GM12878 (cell line): ENCODE data around the gene TPP2. TPM values are rescaled to one million over a fixed set of nuclear protein-coding genes. Genes with fewer than 3 reads are reported as not detected.

Source experiments
- ATAC-seq: fragments of 200-7000 bp; cut with Tn5 transposase; 3 replicates; pipeline ENCODE4 v1.9.1; 2020; ENCODE audit warnings: mild to moderate bottlenecking, moderate library complexity
- BruUV-seq: library from RNA; stranded (reverse); fragments of 400-500 nt; replicated peaks from 2 replicates; lab custom pipeline; 2021; lab: Mats Ljungman, UMichigan
- CTCF ChIA-PET: fragments of 300-600 bp; sonication (Branson Sonifier 250); formaldehyde crosslinking; extraction: SDS; loops from one replicate; lab custom pipeline; 2021; ENCODE audit warnings: inconsistent platforms; lab: Yijun Ruan, JAX
- POLR2A ChIA-PET: fragments of 350-600 bp; formaldehyde crosslinking; extraction: SDS; loops from one replicate; lab custom pipeline; 2021; ENCODE audit warnings: inconsistent platforms; lab: Charles Lee
- RAD21 ChIA-PET: fragments of 300-600 bp; sonication (Branson Sonifier 250); formaldehyde crosslinking; loops from one replicate; lab custom pipeline; 2023; ENCODE audit warnings: antibody characterized with exemption; ENCODE audit not compliant: unreplicated experiment; lab: Charles Lee
- SMC1A ChIA-PET: fragments of 300-600 bp; sonication (Branson Sonifier 250); formaldehyde crosslinking; loops from one replicate; lab custom pipeline; 2023; ENCODE audit not compliant: unreplicated experiment, uncharacterized antibody; lab: Charles Lee
- DNase-seq: peaks from one replicate; pipeline ENCODE4 v3.0.0-alpha.2; 2011; ENCODE audit warnings: low read depth, low spot score
- FAIRE-seq: peaks from 3 replicates; lab custom pipeline; 2011; peaks lifted over from hg19 to GRCh38; lab: Jason Lieb, UNC
- H2AFZ ChIP-seq: 2 replicates; pipeline ENCODE4 v1.6.0; 2011; ENCODE audit warnings: low read depth, low read length, control low read depth; ENCODE audit not compliant: control insufficient read depth
- H3K27ac ChIP-seq: 2 replicates; pipeline ENCODE4 v1.5.1; 2011; ENCODE audit warnings: control low read depth; ENCODE audit not compliant: control insufficient read depth, insufficient read depth
- H3K27me3 ChIP-seq, 2 experiments: replicated peaks in 1 of 2; 2 replicates each; pipeline versions ENCODE4 v1.6.0 to v1.6.1; 2011; ENCODE audit warnings: low read length in 1 of 2; ENCODE audit not compliant: control insufficient read depth in 2 of 2, insufficient read depth in 2 of 2
- H3K36me3 ChIP-seq, 2 experiments: 2 replicates each; pipeline ENCODE4 v1.5.1; 2011; ENCODE audit warnings: low read length in 1 of 2; ENCODE audit not compliant: control insufficient read depth in 2 of 2, insufficient read depth in 2 of 2
- H3K4me1 ChIP-seq: 2 replicates; pipeline ENCODE4 v1.6.1; 2011; ENCODE audit warnings: mild to moderate bottlenecking, low read length, moderate library complexity, mixed read lengths; ENCODE audit not compliant: control insufficient read depth, insufficient read depth
- H3K4me2 ChIP-seq: 2 replicates; pipeline ENCODE4 v1.6.0; 2011; ENCODE audit warnings: control low read depth; ENCODE audit not compliant: control insufficient read depth, insufficient read depth
- H3K4me3 ChIP-seq: fragments of 200-600 bp; sonication (generic); 2 replicates; pipeline ENCODE4 v1.5.1; 2016
- H3K79me2 ChIP-seq: 2 replicates; pipeline ENCODE4 v1.6.0; 2011; ENCODE audit warnings: low read length; ENCODE audit not compliant: control insufficient read depth, insufficient read depth
- H3K9ac ChIP-seq: 2 replicates; pipeline ENCODE4 v1.8.0; 2011; ENCODE audit warnings: low read length, control low read depth, mixed read lengths; ENCODE audit not compliant: control insufficient read depth, insufficient read depth
- H3K9me3 ChIP-seq: replicated peaks from 3 replicates; pipeline ENCODE4 v1.5.1; 2011; ENCODE audit warnings: mild to moderate bottlenecking, low read length; ENCODE audit not compliant: control insufficient read depth, insufficient read depth
- H4K20me1 ChIP-seq: 2 replicates; pipeline ENCODE4 v1.6.0; 2011; ENCODE audit not compliant: control insufficient read depth, insufficient read depth
- BCL11A ChIP-seq: IDR thresholded peaks from 2 replicates; pipeline ENCODE4 v1.6.1; 2011; ENCODE audit warnings: low read depth, low read length
- CBX3 ChIP-seq: fragments of 200-600 bp; sonication (generic); IDR thresholded peaks from 2 replicates; pipeline ENCODE4 v1.6.1; 2016; ENCODE audit warnings: low read depth, borderline replicate concordance
- CHD1 ChIP-seq: IDR thresholded peaks from 2 replicates; pipeline ENCODE4 v1.6.1; 2012; ENCODE audit warnings: low read depth, low read length, improper control_type of control experiment
- CREM ChIP-seq: IDR thresholded peaks from 2 replicates; pipeline ENCODE4 v1.6.1; 2014; ENCODE audit warnings: antibody characterized with exemption, low read depth
- E2F8 ChIP-seq: fragments of 450-650 bp; IDR thresholded peaks from 2 replicates; pipeline ENCODE4 v1.6.1; 2018; ENCODE audit warnings: mild to moderate bottlenecking, low read depth, moderate library complexity; ENCODE audit not compliant: partially characterized antibody
- EZH2 ChIP-seq: IDR thresholded peaks from 2 replicates; pipeline ENCODE4 v1.6.1; 2012; ENCODE audit warnings: low read depth, mild to moderate bottlenecking, control low read depth, inconsistent platforms, low read length, borderline replicate concordance; ENCODE audit not compliant: control insufficient read depth
- FOXM1 ChIP-seq: IDR thresholded peaks from 2 replicates; pipeline ENCODE4 v1.6.1; 2012; ENCODE audit warnings: low read depth, mild to moderate bottlenecking, inconsistent platforms, low read length, moderate library complexity
- LARP7 ChIP-seq: fragments of 450-650 bp; IDR thresholded peaks from 2 replicates; pipeline ENCODE4 v1.6.1; 2017; ENCODE audit warnings: mild to moderate bottlenecking
- NFIC ChIP-seq: IDR thresholded peaks from 2 replicates; pipeline ENCODE4 v1.6.1; 2012; ENCODE audit warnings: low read depth, mild to moderate bottlenecking, inconsistent platforms, low read length, moderate library complexity
- POLR2AphosphoS2 ChIP-seq: IDR thresholded peaks from 2 replicates; pipeline ENCODE4 v1.6.1; 2011; ENCODE audit warnings: low read depth, mild to moderate bottlenecking, low read length, improper control_type of control experiment, moderate library complexity
- POU2F2 ChIP-seq: IDR thresholded peaks from 3 replicates; pipeline ENCODE4 v1.6.1; 2011; ENCODE audit warnings: low read depth, mild to moderate bottlenecking, low read length, borderline replicate concordance
- SMAD1 ChIP-seq: fragments of 450-650 bp; IDR thresholded peaks from 2 replicates; pipeline ENCODE4 v1.6.1; 2018; ENCODE audit warnings: mild to moderate bottlenecking, low read depth; ENCODE audit not compliant: partially characterized antibody
- SPI1 ChIP-seq: IDR thresholded peaks from 2 replicates; pipeline ENCODE4 v1.6.1; 2011; ENCODE audit warnings: low read depth, mild to moderate bottlenecking, low read length, moderate library complexity, borderline replicate concordance; ENCODE audit not compliant: insufficient read depth
- STAT3 ChIP-seq: IDR thresholded peaks from 2 replicates; pipeline ENCODE4 v1.6.1; 2011; ENCODE audit warnings: low read depth, low read length, improper control_type of control experiment
- USF1 ChIP-seq: IDR thresholded peaks from 2 replicates; pipeline ENCODE4 v1.6.1; 2011; ENCODE audit warnings: borderline replicate concordance, low read depth, mild to moderate bottlenecking, moderate library complexity, mixed read lengths, low read length; ENCODE audit not compliant: insufficient read depth; ENCODE audit errors: extremely low read length
- ZBTB40 ChIP-seq: fragments of 450-650 bp; IDR thresholded peaks from 2 replicates; pipeline ENCODE4 v1.6.1; 2016; ENCODE audit warnings: mild to moderate bottlenecking, moderate library complexity, borderline replicate concordance
- ZNF24 ChIP-seq: fragments of 450-650 bp; IDR thresholded peaks from 2 replicates; pipeline ENCODE4 v1.6.1; 2017; ENCODE audit warnings: antibody characterized with exemption, mild to moderate bottlenecking
- in situ Hi-C: fragments of 300-500 bp; cut with MboI; formaldehyde crosslinking; loops from 9 replicates; pipeline ENCODE4 v1.14.3; 2018; ENCODE audit warnings: mixed read lengths
- intact Hi-C: fragments of 100-400 bp; cut with micrococcal nuclease; formaldehyde crosslinking; loops from one replicate; pipeline ENCODE4 v1.14.2; 2022; ENCODE audit not compliant: unreplicated experiment
- polyA plus RNA-seq, 11 experiments: library from polyadenylated mRNA; depleted of rRNA in 4 of 11; unstranded in 6 of 11; stranded (reverse) in 5 of 11; fragments of >200 nt; fragmentation: Nextera tagmentation in 4 of 11; fragmentation: Illumina TruSeq in 1 of 11; extraction: Ambion mirVana in 4 of 11; extraction: Trizol in 1 of 11; gene quantifications; 1 replicate in 1 of 11; 2 replicates in 10 of 11; pipeline versions ENCODE4 v1.2.1 to v1.2.3, GENCODE V29; 2011 to 2016; ENCODE audit warnings: inconsistent platforms in 2 of 11, missing spikeins in 2 of 11, low read depth in 1 of 11
- total RNA-seq, 4 experiments: library from RNA; depleted of rRNA in 3 of 4; stranded (reverse); fragments of >200 nt in 3 of 4; fragmentation: Illumina TruSeq in 1 of 4; extraction: Trizol in 1 of 4; gene quantifications; 2 replicates each; pipeline versions ENCODE4 v1.2.1 to v1.2.3, GENCODE V29; 2013 to 2021

TPP2 gene
- total and polyA plus RNA-seq, 10 of the 15 experiments (the other 5 are each of a cell fraction or from before 2014, with no cell fraction given), result 18.4 to 82.3 (median 55.4) TPM

- Histone ChIP-seq H3K36me3 (no peaks in the 10 kb centered on the region), H3K4me2 (no peak overlapping the region), H3K9ac (no peak overlapping the region), H2AFZ (no peak overlapping the region), H3K79me2 (no peaks in the 10 kb centered on the region), H3K4me1 (no peaks in the 10 kb centered on the region), H3K4me3 (no peak overlapping the region), H3K27me3 (no peaks in the 10 kb centered on the region), H3K9me3 (no peaks in the 10 kb centered on the region), H4K20me1 (no peaks in the 10 kb centered on the region), H3K27ac (no peak overlapping the region)
- CTCF ChIA-PET, result interaction anchor here (0.6 kb wide), 1 partner anchor 122 kb away, joined by 3 read pairs; no protein-coding TSS in a partner anchor
- no peak for DNase-seq
- ATAC-seq, result no peak
- BruUV-seq, result no TSS peak
- RAD21 ChIA-PET, result no interaction called here
- intact Hi-C loops, result no loop called here
- POLR2A ChIA-PET, result no interaction called here
- FAIRE-seq, result no peak
- TF ChIP-seq CBX3 (no peak), SPI1 (no peak), NFIC (no peak), LARP7 (no peak), POLR2AphosphoS2 (no peak), ZNF24 (no peak), SMAD1 (no peak), E2F8 (no peak), EZH2 (no peak), BCL11A (no peak), STAT3 (no peak), CHD1 (no peak), USF1 (no peak), POU2F2 (no peak), FOXM1 (no peak), ZBTB40 (no peak), CREM (no peak)
- in situ Hi-C loops, result no loop called here
- SMC1A ChIA-PET, result interaction anchor here (1.3 kb wide), 1 partner anchor 25 kb away, joined by 3 read pairs; no protein-coding TSS in a partner anchor
Observed at GRCh38 chr13:102703726-102704035, 106.9 kb downstream of the TPP2 start.
